SU-DHL-6 (cell line): ENCODE data around the gene CLTC.
A peak's percentile ranks its signal among the peaks of the same experiment; 100 is the strongest.

Experiments
- H2AFZ ChIP-seq: fragments of 200-600 bp; sonication (generic); 2 replicates; pipeline ENCODE4 v1.6.1; 2014; ENCODE audit warnings: low read depth, mild to moderate bottlenecking, moderate library complexity, mixed read lengths, antibody characterized with exemption, low read length; ENCODE audit not compliant: severe bottlenecking
- H3F3A ChIP-seq: fragments of 200-600 bp; shearing (Covaris generic); 2 replicates; pipeline ENCODE4 v1.6.0; 2016; ENCODE audit warnings: antibody characterized with exemption, mild to moderate bottlenecking; ENCODE audit not compliant: insufficient read depth
- H3K27ac ChIP-seq: fragments of 200-600 bp; sonication (generic); 2 replicates; pipeline ENCODE4 v1.5.1; 2016; ENCODE audit warnings: low read depth, mild to moderate bottlenecking, low read length, moderate library complexity, mixed read lengths
- H3K27me3 ChIP-seq: fragments of 200-600 bp; sonication (generic), shearing (Covaris generic); 2 replicates; pipeline ENCODE4 v1.6.0; 2014; ENCODE audit warnings: mild to moderate bottlenecking, low read length
- H3K36me3 ChIP-seq: fragments of 200-600 bp; sonication (generic); 2 replicates; pipeline ENCODE4 v1.6.1; 2014; ENCODE audit warnings: mild to moderate bottlenecking, low read length, mixed read lengths
- H3K4me2 ChIP-seq: fragments of 300-600, 200-600 bp; shearing (Covaris generic), sonication (generic); 2 replicates; pipeline ENCODE4 v1.6.0; 2014; ENCODE audit warnings: low read length, low read depth, mild to moderate bottlenecking; ENCODE audit not compliant: poor library complexity, severe bottlenecking
- H3K4me3 ChIP-seq: fragments of 200-600 bp; sonication (generic); 2 replicates; pipeline ENCODE4 v1.5.1; 2014; ENCODE audit warnings: antibody characterized with exemption, low read length, mild to moderate bottlenecking, mixed read lengths; ENCODE audit not compliant: insufficient read depth, poor library complexity, severe bottlenecking
- H3K79me2 ChIP-seq: fragments of 200-600 bp; sonication (generic); 2 replicates; pipeline ENCODE4 v1.6.1; 2014; ENCODE audit warnings: mild to moderate bottlenecking, low read length, moderate library complexity; ENCODE audit not compliant: insufficient read depth
- H3K9ac ChIP-seq: fragments of 200-600 bp; sonication (generic); 2 replicates; pipeline ENCODE4 v1.7.0; 2014; ENCODE audit warnings: mild to moderate bottlenecking, low read length
- H3K9me2 ChIP-seq: fragments of 200-600 bp; sonication (generic); replicated peaks from 2 replicates; pipeline ENCODE4 v1.6.1; 2014; ENCODE audit warnings: low read length; ENCODE audit not compliant: insufficient read depth
- H3K9me3 ChIP-seq: fragments of 200-600 bp; sonication (generic); 2 replicates; pipeline ENCODE4 v1.6.1; 2014; ENCODE audit warnings: low read length, mixed read lengths; ENCODE audit not compliant: insufficient read depth
- H4K20me1 ChIP-seq: fragments of 200-600 bp; sonication (generic); 2 replicates; pipeline ENCODE4 v1.6.1; 2014; ENCODE audit warnings: low read depth, mild to moderate bottlenecking, antibody characterized with exemption, low read length, moderate library complexity, mixed read lengths
- CTCF ChIP-seq: fragments of 200-600 bp; sonication (generic); IDR thresholded peaks from one replicate; pipeline ENCODE4 v1.5.1; 2017; ENCODE audit warnings: antibody characterized with exemption, mild to moderate bottlenecking, low read length, moderate library complexity; ENCODE audit not compliant: insufficient read depth, poor library complexity, severe bottlenecking
- EZH2phosphoT487 ChIP-seq: fragments of 200-600 bp; sonication (generic), shearing (Covaris generic); conservative IDR thresholded peaks from 2 replicates; pipeline ENCODE4 v1.6.1; 2018; ENCODE audit warnings: mild to moderate bottlenecking, antibody characterized with exemption, low read length, moderate library complexity, mixed read lengths

Gene CLTC

GRCh38 chr17:59641799-59642484 is 22.2 kb downstream of the CLTC start:
- TF ChIP-seq CTCF (no peak), EZH2phosphoT487 (no peak)
- H3K79me2 ChIP-seq, result peaks cover 97% of the 10 kb centered on the region
- peak overlapping the region; percentile 32 for H3K4me3 ChIP-seq
- peaks cover 23% of the 10 kb centered on the region for H3K36me3 ChIP-seq
- H3F3A ChIP-seq, result peaks cover 29% of the 10 kb centered on the region
- peak overlapping the region; percentile 28; the same call in 1 of the 2 replicates for H3K9ac ChIP-seq
- no peaks in the 10 kb centered on the region for H3K27me3 ChIP-seq
- peak overlapping the region; percentile 77 for H3K4me2 ChIP-seq
- H4K20me1 ChIP-seq, result peaks cover 31% of the 10 kb centered on the region
- H3K9me2 ChIP-seq, result no peaks in the 10 kb centered on the region
- no peaks in the 10 kb centered on the region for H3K9me3 ChIP-seq
- peak overlapping the region; percentile 74 for H3K27ac ChIP-seq
- H2AFZ ChIP-seq, result no peak overlapping the region

- Histone ChIP-seq H3K79me2 (peaks cover 98% of the 10 kb centered on the region), H3K36me3 (peaks cover 27% of the 10 kb centered on the region), H2AFZ (no peak overlapping the region), H3K27me3 (no peaks in the 10 kb centered on the region), H3K9me2 (no peaks in the 10 kb centered on the region), H4K20me1 (peaks cover 35% of the 10 kb centered on the region), H3F3A (peaks cover 29% of the 10 kb centered on the region), H3K9ac (no peak overlapping the region; the same call in 1 of the 2 replicates), H3K27ac (peak overlapping the region; percentile 74), H3K4me3 (no peak overlapping the region), H3K9me3 (no peaks in the 10 kb centered on the region), H3K4me2 (peak overlapping the region; percentile 77)
- TF ChIP-seq EZH2phosphoT487 (no peak), CTCF (no peak)
Observed at GRCh38 chr17:59642565-59642964, 22.9 kb downstream of the CLTC start.

GRCh38 chr17:59643159-59644140 is 23.8 kb downstream of the CLTC start:
- Histone ChIP-seq H3K9me2 (no peaks in the 10 kb centered on the region), H3K79me2 (peaks cover 91% of the 10 kb centered on the region), H3K4me2 (no peak overlapping the region), H3K9me3 (no peaks in the 10 kb centered on the region), H3K36me3 (peaks cover 35% of the 10 kb centered on the region), H3K27me3 (no peaks in the 10 kb centered on the region), H3K4me3 (no peak overlapping the region), H4K20me1 (peaks cover 35% of the 10 kb centered on the region), H2AFZ (no peak overlapping the region), H3K9ac (no peak overlapping the region), H3F3A (peaks cover 24% of the 10 kb centered on the region), H3K27ac (peak overlapping the region; percentile 74; the same call in 1 of the 2 replicates)
- TF ChIP-seq CTCF, result no peak
